ENCODE results near the gene AUH. TPM values are rescaled to one million over a fixed set of nuclear protein-coding genes. Genes with fewer than 3 reads are reported as not detected.

The AUH gene
- total RNA-seq, 1 experiment from 2014 or later: 21.7 TPM

GRCh38 chr9:91197232-91198181 lies 164.2 kb downstream of the AUH start:
- peaks cover 5% of the 10 kb centered on the region; the same call in 1 of the 2 replicates for H3K4me1 ChIP-seq (ENCODE audit: insufficient read depth, low read length)
- no peak overlapping the region for H3K27ac Mint-ChIP-seq
- no peak overlapping the region for H2BK120ac ChIP-seq (ENCODE audit: low read depth, low read length, poor library complexity, severe bottlenecking)
- H3K4me2 ChIP-seq (ENCODE audit: insufficient read depth, insufficient read length, low read length): no peak overlapping the region
- no peak overlapping the region for H4K8ac ChIP-seq (replicated peaks; ENCODE audit: insufficient read length, low read depth, low read length)
- no peak overlapping the region for H2AFZ ChIP-seq (ENCODE audit: low read length)
- no peak overlapping the region for H3K4ac ChIP-seq (ENCODE audit: low read depth, low read length)
- H3K27me3 ChIP-seq (ENCODE audit: insufficient read depth, low read length): peaks cover 4% of the 10 kb centered on the region; the same call in 1 of the 2 replicates
- H3K27ac ChIP-seq (ENCODE audit: insufficient read length, low read depth, low read length): no peak overlapping the region
- H3K36me3 Mint-ChIP-seq (ENCODE audit: insufficient read depth in 1 of 3, low read depth in 3 of 3): peaks cover 4 to 13% (median 8%) of the 10 kb centered on the region in 3 experiments; a peak in 4 of 7 replicates
- H3K23ac ChIP-seq (ENCODE audit: insufficient read length, low read depth, low read length): no peak overlapping the region
- H4K5ac ChIP-seq (ENCODE audit: insufficient read length, low read depth, low read length): no peak overlapping the region
- H3K56ac ChIP-seq (ENCODE audit: insufficient read length, low read depth, low read length): no peak overlapping the region
- no peaks in the 10 kb centered on the region for H3K79me2 ChIP-seq (ENCODE audit: insufficient read depth, low read length)
- H2BK15ac ChIP-seq (ENCODE audit: low read depth, low read length): no peak overlapping the region
- H3T11ph ChIP-seq (ENCODE audit: low read length): no peak overlapping the region
- no peaks in the 10 kb centered on the region for H4K20me1 ChIP-seq (ENCODE audit: control insufficient read depth, insufficient read depth, insufficient read length)
- H3K79me1 ChIP-seq (ENCODE audit: insufficient read depth, low read depth, low read length, poor library complexity, severe bottlenecking): no peaks in the 10 kb centered on the region
- no peak overlapping the region for H4K91ac ChIP-seq (ENCODE audit: insufficient read length, low read depth, low read length)
- peaks cover 18 to 25% of the 10 kb centered on the region in 2 experiments for H3K4me1 Mint-ChIP-seq
- no peak overlapping the region for H2AK5ac ChIP-seq (ENCODE audit: insufficient read length, low read length)
- H3K23me2 ChIP-seq (ENCODE audit: insufficient read length, low read depth, low read length, poor library complexity, severe bottlenecking): no peaks in the 10 kb centered on the region
- no peak overlapping the region for H2BK5ac ChIP-seq (ENCODE audit: insufficient read length, low read length)
- no peak overlapping the region for H3K4me3 Mint-ChIP-seq
- no CpG with 5 or more reads among the region's 13 CpGs for WGBS (ENCODE audit: extremely low coverage, insufficient read length, low lambda C conversion rate)
- no peak overlapping the region for H3K18ac ChIP-seq (ENCODE audit: insufficient read length, low read depth, low read length)
- H3K9me3 ChIP-seq (ENCODE audit: control insufficient read depth, low read depth, low read length): no peaks in the 10 kb centered on the region
- no peak overlapping the region for H2BK12ac ChIP-seq (ENCODE audit: insufficient read length, low read depth, low read length)
- no peak overlapping the region for H3K9ac ChIP-seq (ENCODE audit: extremely low read depth, insufficient read length, low read length)
- DNase-seq: no peak
- no peak overlapping the region for H2BK20ac ChIP-seq (ENCODE audit: low read depth, low read length, poor library complexity, severe bottlenecking)
- no peak overlapping the region for H3K14ac ChIP-seq (ENCODE audit: insufficient read depth, low read length)
- no peak for TF ChIP-seq CTCF (conservative IDR thresholded peaks at IDR 0.05)
- peaks cover 35% of the 10 kb centered on the region for H3K27me3 Mint-ChIP-seq (ENCODE audit: low read depth)
- H3K9me3 Mint-ChIP-seq: peaks cover 13 to 18% of the 10 kb centered on the region in 2 experiments; a peak in 4 of 5 replicates
